Right atrium auricular region (tissue), 2 donors: Measurements from ENCODE around the gene MYH16. TPM values are rescaled to one million over a fixed set of nuclear protein-coding genes. Genes with fewer than 3 reads are reported as not detected.

Experiments
- DNase-seq: peaks from one replicate; pipeline ENCODE4 v3.0.0-alpha.2; 2019; ENCODE audit warnings: low spot score
- H3K27ac ChIP-seq, 2 donors: fragments of 200-600 bp; sonication (generic); 1 replicate in 1 of 2; 2 replicates in 1 of 2; pipeline ENCODE4 v1.5.1; 2016 to 2019
- H3K27me3 ChIP-seq, 2 donors: fragments of 200-600 bp; sonication (generic); one replicate each; pipeline versions ENCODE4 v1.5.1 to v1.6.0; 2017 to 2019
- H3K36me3 ChIP-seq: fragments of 200-600 bp; sonication (generic); one replicate; pipeline ENCODE4 v1.5.1; 2016
- H3K4me1 ChIP-seq, 2 donors: fragments of 200-600 bp; sonication (generic); one replicate each; pipeline versions ENCODE4 v1.5.1 to v1.6.0; 2017 to 2019
- H3K4me3 ChIP-seq, 2 donors: fragments of 200-600 bp; sonication (generic); 1 replicate in 1 of 2; 2 replicates in 1 of 2; pipeline ENCODE4 v1.5.1; 2017 to 2019; ENCODE audit warnings: mild to moderate bottlenecking in 1 of 2, moderate library complexity in 1 of 2
- H3K9me3 ChIP-seq, 2 donors: fragments of 200-600 bp; sonication (generic); one replicate each; pipeline ENCODE4 v1.5.1; 2019
- total RNA-seq, 2 donors: library from RNA; depleted of rRNA; stranded (reverse); fragments of >200 nt; gene quantifications; one replicate each; pipeline ENCODE4 v1.1.0, GENCODE V29; 2016
- TF ChIP-seq, protein P1 (sequence below), 2 donors: fragments of 200-600 bp; sonication (generic); IDR thresholded peaks; one replicate each; pipeline ENCODE4 v1.5.1; 2019; ENCODE audit warnings: antibody characterized with exemption in 2 of 2

MYH16 gene
- total RNA-seq, 2 donors from 2014 or later, result not detected

- H3K27ac ChIP-seq, result no peak overlapping the region
- TF ChIP-seq, protein P1, sequence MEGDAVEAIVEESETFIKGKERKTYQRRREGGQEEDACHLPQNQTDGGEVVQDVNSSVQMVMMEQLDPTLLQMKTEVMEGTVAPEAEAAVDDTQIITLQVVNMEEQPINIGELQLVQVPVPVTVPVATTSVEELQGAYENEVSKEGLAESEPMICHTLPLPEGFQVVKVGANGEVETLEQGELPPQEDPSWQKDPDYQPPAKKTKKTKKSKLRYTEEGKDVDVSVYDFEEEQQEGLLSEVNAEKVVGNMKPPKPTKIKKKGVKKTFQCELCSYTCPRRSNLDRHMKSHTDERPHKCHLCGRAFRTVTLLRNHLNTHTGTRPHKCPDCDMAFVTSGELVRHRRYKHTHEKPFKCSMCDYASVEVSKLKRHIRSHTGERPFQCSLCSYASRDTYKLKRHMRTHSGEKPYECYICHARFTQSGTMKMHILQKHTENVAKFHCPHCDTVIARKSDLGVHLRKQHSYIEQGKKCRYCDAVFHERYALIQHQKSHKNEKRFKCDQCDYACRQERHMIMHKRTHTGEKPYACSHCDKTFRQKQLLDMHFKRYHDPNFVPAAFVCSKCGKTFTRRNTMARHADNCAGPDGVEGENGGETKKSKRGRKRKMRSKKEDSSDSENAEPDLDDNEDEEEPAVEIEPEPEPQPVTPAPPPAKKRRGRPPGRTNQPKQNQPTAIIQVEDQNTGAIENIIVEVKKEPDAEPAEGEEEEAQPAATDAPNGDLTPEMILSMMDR (IDR thresholded peaks at IDR 0.05), result no peak
These were observed 18.5 kb downstream of the MYH16 start for GRCh38 chr7:99290980-99291607.

GRCh38 chr7:99292127-99292526, 19.5 kb downstream of the MYH16 start:
- DNase-seq, result no peak
- Histone ChIP-seq H3K27ac (no peak overlapping the region), H3K4me3 (no peak overlapping the region), H3K27me3 (no peaks in the 10 kb centered on the region), H3K36me3 (no peaks in the 10 kb centered on the region), H3K9me3 (no peaks in the 10 kb centered on the region), H3K4me1 (no peaks in the 10 kb centered on the region)
- TF ChIP-seq, protein P1 (IDR thresholded peaks at IDR 0.05), result no peak

More at GRCh38 chr7:99290980-99291607, 18.5 kb downstream of the MYH16 start:
- H3K27me3 ChIP-seq, result no peaks in the 10 kb centered on the region
- no peaks in the 10 kb centered on the region for H3K36me3 ChIP-seq
- DNase-seq, result no peak
- H3K4me3 ChIP-seq, result no peak overlapping the region
- H3K4me1 ChIP-seq, result no peaks in the 10 kb centered on the region
- no peaks in the 10 kb centered on the region for H3K9me3 ChIP-seq

DNA sequence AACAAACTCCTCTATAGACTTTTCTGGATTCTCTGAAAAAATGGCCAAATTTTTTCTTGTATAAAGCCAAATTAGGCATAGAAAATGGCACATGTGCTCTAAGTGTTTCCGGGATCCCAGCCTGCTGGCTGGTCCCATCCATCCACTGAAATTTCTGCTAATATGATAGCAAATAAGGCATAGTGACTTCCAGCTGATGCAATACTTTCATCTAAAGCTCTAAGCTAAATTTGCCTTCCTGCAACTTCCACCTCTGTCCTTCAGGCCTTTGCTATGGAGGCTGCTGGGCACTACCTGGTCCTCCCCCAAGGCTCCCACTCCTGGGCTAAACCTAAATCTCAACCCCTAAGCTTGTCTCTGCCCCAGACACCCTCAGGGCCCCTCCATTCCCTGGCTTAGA, 20.5 kb downstream of the MYH16 start:
- Histone ChIP-seq H3K27ac (no peak overlapping the region), H3K36me3 (no peaks in the 10 kb centered on the region), H3K4me1 (no peaks in the 10 kb centered on the region), H3K27me3 (no peaks in the 10 kb centered on the region), H3K9me3 (no peaks in the 10 kb centered on the region), H3K4me3 (no peak overlapping the region)
- TF ChIP-seq, protein P1 (IDR thresholded peaks at IDR 0.05), result no peak
- no peak for DNase-seq

DNA sequence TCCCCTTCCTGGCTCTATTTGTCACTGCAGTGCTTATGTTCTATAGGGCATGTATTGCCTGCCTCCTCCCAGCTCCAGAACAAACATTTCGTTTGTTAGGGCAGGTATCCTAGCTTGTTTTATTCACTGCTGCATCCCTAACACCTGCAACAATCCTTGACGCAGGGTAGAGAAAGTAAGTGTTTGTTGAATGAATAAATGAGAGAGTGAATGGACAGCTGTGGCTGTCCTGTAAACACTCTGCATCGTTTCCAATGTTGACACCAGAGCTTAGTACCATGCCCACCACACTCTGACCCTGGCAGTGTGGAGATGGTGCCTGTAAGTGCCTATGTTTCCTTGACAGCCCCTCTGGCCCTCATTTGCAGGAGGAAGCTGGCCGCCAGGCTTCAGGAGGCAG, 21.0 kb downstream of the MYH16 start:
- Histone ChIP-seq H3K27ac (no peak overlapping the region), H3K9me3 (no peaks in the 10 kb centered on the region), H3K4me1 (no peaks in the 10 kb centered on the region), H3K4me3 (no peak overlapping the region), H3K27me3 (no peaks in the 10 kb centered on the region), H3K36me3 (no peaks in the 10 kb centered on the region)
- no peak for DNase-seq
- TF ChIP-seq, protein P1 (IDR thresholded peaks at IDR 0.05), result no peak

DNA sequence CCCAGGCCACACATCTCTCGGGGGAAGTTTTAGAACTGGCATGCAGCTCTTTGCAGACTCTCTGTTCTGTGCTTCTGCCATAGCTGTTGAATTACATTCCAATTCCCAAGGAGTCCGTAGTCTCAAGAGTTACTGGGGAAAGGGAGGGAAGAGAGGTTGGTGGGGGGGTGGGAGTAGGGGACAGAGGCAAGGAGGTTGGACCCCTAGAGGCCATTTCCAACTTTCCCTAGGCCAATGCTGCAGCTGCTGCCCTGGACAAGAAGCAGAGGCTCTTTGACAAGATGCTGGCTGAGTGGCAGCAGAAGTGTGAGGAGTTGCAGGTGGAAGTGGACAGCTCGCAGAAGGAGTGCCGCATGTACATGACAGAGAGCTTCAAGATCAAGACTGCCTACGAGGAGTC, 23.8 kb downstream of the MYH16 start:
- no peak for DNase-seq
- Histone ChIP-seq H3K27ac (no peak overlapping the region), H3K27me3 (no peaks in the 10 kb centered on the region), H3K36me3 (no peaks in the 10 kb centered on the region), H3K4me3 (no peak overlapping the region), H3K4me1 (no peaks in the 10 kb centered on the region), H3K9me3 (no peaks in the 10 kb centered on the region)
- TF ChIP-seq, protein P1 (IDR thresholded peaks at IDR 0.05), result no peak

- Histone ChIP-seq H3K9me3 (no peaks in the 10 kb centered on the region), H3K27ac (no peak overlapping the region), H3K4me1 (no peaks in the 10 kb centered on the region), H3K27me3 (no peaks in the 10 kb centered on the region), H3K4me3 (no peak overlapping the region), H3K36me3 (no peaks in the 10 kb centered on the region)
- TF ChIP-seq, protein P1 (IDR thresholded peaks at IDR 0.05), result no peak
- no peak for DNase-seq
These were observed 28.9 kb downstream of the MYH16 start for GRCh38 chr7:99301496-99301895.
